ENCODE measurements around the gene PTPN2. TPM values are rescaled to one million over a fixed set of nuclear protein-coding genes. Genes with fewer than 3 reads are reported as not detected.

The PTPN2 gene
- total RNA-seq, 1 donor from 2014 or later = 25.9 TPM

GRCh38 chr18:12849548-12849947, 34.5 kb downstream of the PTPN2 start:
- Histone ChIP-seq H4K20me1 (ENCODE audit: insufficient read depth, low read length) (peaks cover 32% of the 10 kb centered on the region), H3K4me1 (ENCODE audit: insufficient read depth, low read length) (no peaks in the 10 kb centered on the region), H3K36me3 (ENCODE audit: insufficient read depth, low read length) (no peaks in the 10 kb centered on the region), H3K9me3 (ENCODE audit: insufficient read depth, low read depth, low read length) (no peaks in the 10 kb centered on the region), H3K4me2 (ENCODE audit: low read length) (no peak overlapping the region), H3K4me3 (ENCODE audit: insufficient read depth, low read depth, low read length) (no peak overlapping the region), H3K9ac (ENCODE audit: low read length) (no peak overlapping the region), H3K27me3 (ENCODE audit: insufficient read depth, low read length) (no peaks in the 10 kb centered on the region), H2AFZ (ENCODE audit: low read depth, low read length) (no peak overlapping the region), H3K27ac (ENCODE audit: low read depth, low read length) (no peak overlapping the region), H3K79me2 (ENCODE audit: insufficient read depth, low read length) (peaks cover 11% of the 10 kb centered on the region)
- no peak for TF ChIP-seq CTCF (IDR thresholded peaks at IDR 0.05; ENCODE audit: insufficient read depth, low read depth, low read length)
- no peak for TF ChIP-seq EZH2 (IDR thresholded peaks at IDR 0.05; ENCODE audit: insufficient read depth, low read length)
- Mint-ChIP-seq H3K36me3 (ENCODE audit: low read depth, unreplicated experiment) (peaks cover 6% of the 10 kb centered on the region), H3K27ac (ENCODE audit: unreplicated experiment) (no peak overlapping the region), H3K4me1 (ENCODE audit: low read depth, unreplicated experiment) (peaks cover 4% of the 10 kb centered on the region), H3K27me3 (ENCODE audit: low read depth, unreplicated experiment) (no peaks in the 10 kb centered on the region), H3K9me3 (ENCODE audit: unreplicated experiment) (no peaks in the 10 kb centered on the region), H3K4me3 (ENCODE audit: unreplicated experiment) (no peak overlapping the region)
- FAIRE-seq (no peak), DNase-seq (ENCODE audit: low read depth) (no peak)

- FAIRE-seq (peak; percentile 76), DNase-seq (ENCODE audit: low read depth) (no peak)
- no peak overlapping the region for H3K27ac ChIP-seq (ENCODE audit: low read depth, low read length)
- no peak for TF ChIP-seq EZH2 (IDR thresholded peaks at IDR 0.05; ENCODE audit: insufficient read depth, low read length)
- no peak for TF ChIP-seq CTCF (IDR thresholded peaks at IDR 0.05; ENCODE audit: insufficient read depth, low read depth, low read length)
- no peak overlapping the region for H2AFZ ChIP-seq (ENCODE audit: low read depth, low read length)
- H3K4me1 Mint-ChIP-seq (ENCODE audit: low read depth, unreplicated experiment) = peaks cover 6% of the 10 kb centered on the region
- H3K4me1 ChIP-seq (ENCODE audit: insufficient read depth, low read length) = no peaks in the 10 kb centered on the region
- H3K36me3 ChIP-seq (ENCODE audit: insufficient read depth, low read length) = no peaks in the 10 kb centered on the region
- H4K20me1 ChIP-seq (ENCODE audit: insufficient read depth, low read length) = peaks cover 31% of the 10 kb centered on the region
- H3K9ac ChIP-seq (ENCODE audit: low read length) = no peak overlapping the region
- H3K27me3 ChIP-seq (ENCODE audit: insufficient read depth, low read length) = no peaks in the 10 kb centered on the region
- no peak overlapping the region for H3K4me3 Mint-ChIP-seq (ENCODE audit: unreplicated experiment)
- H3K4me2 ChIP-seq (ENCODE audit: low read length) = no peak overlapping the region
- peaks cover 3% of the 10 kb centered on the region for H3K36me3 Mint-ChIP-seq (ENCODE audit: low read depth, unreplicated experiment)
- H3K9me3 ChIP-seq (ENCODE audit: insufficient read depth, low read depth, low read length) = no peaks in the 10 kb centered on the region
- peaks cover 6% of the 10 kb centered on the region for H3K79me2 ChIP-seq (ENCODE audit: insufficient read depth, low read length)
- no peak overlapping the region for H3K27ac Mint-ChIP-seq (ENCODE audit: unreplicated experiment)
- H3K9me3 Mint-ChIP-seq (ENCODE audit: unreplicated experiment) = no peaks in the 10 kb centered on the region
- H3K27me3 Mint-ChIP-seq (ENCODE audit: low read depth, unreplicated experiment) = no peaks in the 10 kb centered on the region
- H3K4me3 ChIP-seq (ENCODE audit: insufficient read depth, low read depth, low read length) = no peak overlapping the region
Measured at GRCh38 chr18:12848405-12848804, 35.6 kb downstream of the PTPN2 start.

DNA sequence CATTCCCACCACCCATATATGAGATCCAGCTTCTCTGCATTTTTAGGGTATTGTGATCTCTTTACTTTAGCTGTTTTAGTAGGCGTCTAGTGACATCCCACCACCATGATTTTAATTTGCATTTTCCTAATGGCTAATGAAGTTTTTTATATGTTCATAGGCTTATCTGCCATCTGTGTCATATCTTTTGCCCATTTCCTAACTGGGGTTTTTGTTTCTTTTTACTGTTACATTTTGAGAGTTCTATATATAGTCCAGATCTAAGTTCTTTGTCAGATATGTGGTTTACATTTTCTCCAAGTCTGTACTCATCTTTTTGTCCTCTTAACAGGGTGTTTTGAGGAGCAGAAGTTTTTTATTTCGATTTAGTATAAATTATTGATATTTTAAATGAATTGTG, 39.6 kb downstream of the PTPN2 start:
- peaks cover 3% of the 10 kb centered on the region for H3K36me3 Mint-ChIP-seq (ENCODE audit: low read depth, unreplicated experiment)
- no peak overlapping the region for H3K27ac Mint-ChIP-seq (ENCODE audit: unreplicated experiment)
- DNase-seq (ENCODE audit: low read depth) (no peak), FAIRE-seq (no peak)
- Histone ChIP-seq H4K20me1 (ENCODE audit: insufficient read depth, low read length) (peaks cover 11% of the 10 kb centered on the region), H3K9ac (ENCODE audit: low read length) (no peak overlapping the region), H3K27ac (ENCODE audit: low read depth, low read length) (no peak overlapping the region), H3K9me3 (ENCODE audit: insufficient read depth, low read depth, low read length) (no peaks in the 10 kb centered on the region), H3K27me3 (ENCODE audit: insufficient read depth, low read length) (no peaks in the 10 kb centered on the region), H3K4me2 (ENCODE audit: low read length) (no peak overlapping the region), H3K79me2 (ENCODE audit: insufficient read depth, low read length) (peaks cover 18% of the 10 kb centered on the region), H3K4me3 (ENCODE audit: insufficient read depth, low read depth, low read length) (no peak overlapping the region), H3K4me1 (ENCODE audit: insufficient read depth, low read length) (no peaks in the 10 kb centered on the region), H2AFZ (ENCODE audit: low read depth, low read length) (no peak overlapping the region), H3K36me3 (ENCODE audit: insufficient read depth, low read length) (no peaks in the 10 kb centered on the region)
- H3K4me1 Mint-ChIP-seq (ENCODE audit: low read depth, unreplicated experiment) = peaks cover 11% of the 10 kb centered on the region
- no peak for TF ChIP-seq CTCF (IDR thresholded peaks at IDR 0.05; ENCODE audit: insufficient read depth, low read depth, low read length)
- no peak for TF ChIP-seq EZH2 (IDR thresholded peaks at IDR 0.05; ENCODE audit: insufficient read depth, low read length)
- no peaks in the 10 kb centered on the region for H3K9me3 Mint-ChIP-seq (ENCODE audit: unreplicated experiment)
- H3K4me3 Mint-ChIP-seq (ENCODE audit: unreplicated experiment) = no peak overlapping the region
- H3K27me3 Mint-ChIP-seq (ENCODE audit: low read depth, unreplicated experiment) = no peaks in the 10 kb centered on the region

Measured in astrocyte (in vitro differentiated cells and primary cell).